ENCODE measurements around the gene SERAC1.

DNA sequence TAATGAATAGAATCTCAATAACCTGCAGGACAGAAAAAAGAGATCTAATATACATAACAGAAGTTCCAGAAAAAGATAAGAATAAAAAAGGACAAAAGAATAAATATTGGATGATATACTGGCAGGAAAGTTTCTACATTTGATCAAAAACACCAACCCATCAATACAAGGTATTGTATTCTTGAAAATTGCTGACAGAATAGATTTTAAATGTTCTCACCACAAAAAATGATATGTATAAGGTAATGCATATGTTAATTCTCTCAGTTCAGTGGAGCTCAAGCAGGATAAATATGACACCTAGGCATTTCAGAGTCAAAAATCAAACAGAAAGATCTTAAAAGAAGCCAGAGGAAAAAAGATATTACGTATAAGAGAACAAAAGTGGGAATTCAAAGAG is 43.8 kb downstream of the SERAC1 start:
- TF ChIP-seq, protein P1, sequence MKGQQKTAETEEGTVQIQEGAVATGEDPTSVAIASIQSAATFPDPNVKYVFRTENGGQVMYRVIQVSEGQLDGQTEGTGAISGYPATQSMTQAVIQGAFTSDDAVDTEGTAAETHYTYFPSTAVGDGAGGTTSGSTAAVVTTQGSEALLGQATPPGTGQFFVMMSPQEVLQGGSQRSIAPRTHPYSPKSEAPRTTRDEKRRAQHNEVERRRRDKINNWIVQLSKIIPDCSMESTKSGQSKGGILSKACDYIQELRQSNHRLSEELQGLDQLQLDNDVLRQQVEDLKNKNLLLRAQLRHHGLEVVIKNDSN (IDR thresholded peaks at IDR 0.05; ENCODE audit: borderline replicate concordance, low read depth), result no peak
- TF ChIP-seq RCOR1 (IDR thresholded peaks at IDR 0.05; ENCODE audit: low read length) (no peak), TEAD4 (IDR thresholded peaks at IDR 0.05; ENCODE audit: borderline replicate concordance, insufficient read depth) (no peak), SMC3 (IDR thresholded peaks at IDR 0.05; ENCODE audit: low read depth, low read length) (no peak), POLR2AphosphoS5 (IDR thresholded peaks at IDR 0.05; ENCODE audit: low read depth, low read length) (no peak), TAF1 (IDR thresholded peaks at IDR 0.05; ENCODE audit: borderline replicate concordance, low read depth, low read length) (no peak), REST (IDR thresholded peaks at IDR 0.05; ENCODE audit: low read depth, low read length) (no peak), NRF1 (IDR thresholded peaks at IDR 0.05; ENCODE audit: low read depth, low read length) (no peak), YY1 (IDR thresholded peaks at IDR 0.05; ENCODE audit: low read depth) (no peak)
- TF ChIP-seq, protein P2, sequence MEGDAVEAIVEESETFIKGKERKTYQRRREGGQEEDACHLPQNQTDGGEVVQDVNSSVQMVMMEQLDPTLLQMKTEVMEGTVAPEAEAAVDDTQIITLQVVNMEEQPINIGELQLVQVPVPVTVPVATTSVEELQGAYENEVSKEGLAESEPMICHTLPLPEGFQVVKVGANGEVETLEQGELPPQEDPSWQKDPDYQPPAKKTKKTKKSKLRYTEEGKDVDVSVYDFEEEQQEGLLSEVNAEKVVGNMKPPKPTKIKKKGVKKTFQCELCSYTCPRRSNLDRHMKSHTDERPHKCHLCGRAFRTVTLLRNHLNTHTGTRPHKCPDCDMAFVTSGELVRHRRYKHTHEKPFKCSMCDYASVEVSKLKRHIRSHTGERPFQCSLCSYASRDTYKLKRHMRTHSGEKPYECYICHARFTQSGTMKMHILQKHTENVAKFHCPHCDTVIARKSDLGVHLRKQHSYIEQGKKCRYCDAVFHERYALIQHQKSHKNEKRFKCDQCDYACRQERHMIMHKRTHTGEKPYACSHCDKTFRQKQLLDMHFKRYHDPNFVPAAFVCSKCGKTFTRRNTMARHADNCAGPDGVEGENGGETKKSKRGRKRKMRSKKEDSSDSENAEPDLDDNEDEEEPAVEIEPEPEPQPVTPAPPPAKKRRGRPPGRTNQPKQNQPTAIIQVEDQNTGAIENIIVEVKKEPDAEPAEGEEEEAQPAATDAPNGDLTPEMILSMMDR (IDR thresholded peaks at IDR 0.05), result no peak

All from SK-N-SH (cell line).